Transverse colon (tissue), 4 donors: ENCODE measurements around the gene CNTN4. TPM values are rescaled to one million over a fixed set of nuclear protein-coding genes. Genes with fewer than 3 reads are reported as not detected.
A peak's percentile ranks its signal among the peaks of the same experiment; 100 is the strongest.

Experiments
- DNase-seq: peaks from one replicate; pipeline ENCODE4 v3.0.0-alpha.2; 2019
- H3K27ac ChIP-seq, 4 donors: fragments of 200-600 bp; sonication (generic); 2 replicates each; pipeline ENCODE4 v1.5.1; 2016 to 2018; ENCODE audit warnings: inconsistent platforms in 4 of 4
- H3K27me3 ChIP-seq: fragments of 200-600 bp; sonication (generic); 2 replicates; pipeline ENCODE4 v1.5.1; 2017; ENCODE audit warnings: inconsistent platforms
- H3K36me3 ChIP-seq, 4 donors: fragments of 200-600 bp; sonication (generic); 2 replicates each; pipeline ENCODE4 v1.5.1; 2017 to 2019; ENCODE audit warnings: inconsistent platforms in 4 of 4
- H3K4me1 ChIP-seq, 4 donors: fragments of 200-600 bp; sonication (generic); 2 replicates each; pipeline ENCODE4 v1.5.1; 2017 to 2020; ENCODE audit warnings: inconsistent platforms in 4 of 4
- H3K4me3 ChIP-seq, 4 donors: fragments of 200-600 bp; sonication (generic); 1 replicate in 1 of 4; 2 replicates in 3 of 4; pipeline versions ENCODE4 v1.5.1 to v1.6.1; 2017 to 2019; ENCODE audit warnings: inconsistent platforms in 4 of 4
- H3K9me3 ChIP-seq, 2 donors: fragments of 200-600 bp; sonication (generic); 2 replicates each; pipeline ENCODE4 v1.5.1; 2017 to 2019; ENCODE audit warnings: inconsistent platforms in 2 of 2
- CTCF ChIP-seq, 5 experiments: fragments of 200-600 bp in 3 of 5; fragments of 450-650 bp in 2 of 5; sonication (generic) in 3 of 5; IDR thresholded peaks; 1 replicate in 2 of 5; 2 replicates in 3 of 5; pipeline ENCODE4 v1.5.1; 2016 to 2017; ENCODE audit warnings: antibody characterized with exemption in 5 of 5, inconsistent platforms in 3 of 5, mild to moderate bottlenecking in 2 of 5, moderate library complexity in 1 of 5
- EP300 ChIP-seq: sonication (generic); formaldehyde crosslinking; IDR thresholded peaks from one replicate; pipeline ENCODE4 v1.6.1; 2017; ENCODE audit warnings: antibody characterized with exemption, low read depth
- POLR2A ChIP-seq: fragments of 450-650 bp; IDR thresholded peaks from one replicate; pipeline ENCODE4 v1.6.1; 2016; ENCODE audit warnings: antibody characterized with exemption, mild to moderate bottlenecking, moderate library complexity
- POLR2AphosphoS5 ChIP-seq, 3 donors: sonication (generic); formaldehyde crosslinking; IDR thresholded peaks; one replicate each; pipeline ENCODE4 v1.6.1; 2016; ENCODE audit warnings: antibody characterized with exemption in 3 of 3
- WGBS, 2 donors: methylation state at CpG; one replicate each; pipeline ENCODE4 v1.1.5; 2018; ENCODE audit warnings: low coverage in 1 of 2; 5-methylcytosine and 5-hydroxymethylcytosine counted together
- in situ Hi-C, 4 donors: fragments of 200-750 bp; cut with MboI; loops; one replicate each; pipeline versions ENCODE4 v1.15.0 to v1.15.1; 2017; ENCODE audit warnings: low sequenced_read_pairs in 3 of 4, low pct_ligation_motif_present in 1 of 4, low pct_unique_long_range_greater_than_20kb in 1 of 4
- intact Hi-C: fragments of 100-400 bp; cut with DNase I; formaldehyde crosslinking; loops from one replicate; pipeline ENCODE4 v1.15.1; 2023; ENCODE audit warnings: low total_unique reads
- total RNA-seq, 4 donors: library from RNA; depleted of rRNA; stranded (reverse); fragments of >200 nt; gene quantifications; one replicate each; pipeline ENCODE4 v1.1.0, GENCODE V29; 2016

Gene CNTN4
- total RNA-seq: 10 to 100 TPM; 17.6 to 49.0 (median 17.8) TPM

GRCh38 chr3:2098398-2099027 lies at the start of gene CNTN4:
Gene CNTN4, plus strand, starts transcription at chr3:2098866.
- DNase-seq: peak; percentile 84
- H3K9me3 ChIP-seq: no peaks in the 10 kb centered on the region
- TF ChIP-seq CTCF (IDR thresholded peaks at IDR 0.05) (peak; percentile 28 to 61 (median 34)), POLR2AphosphoS5 (IDR thresholded peaks at IDR 0.05) (peak in 1 of 3 donors; percentile 41), POLR2A (peak; percentile 29), EP300 (no peak)
- peaks cover 0 to 12% (median 6%) of the 10 kb centered on the region in 4 donors for H3K4me1 ChIP-seq
- WGBS, 2 donors: 14% methylated on average over 49 of the region's 86 CpGs; no CpG with 5 or more reads in 1 of the 2 donors
- intact Hi-C loops (no loop called here), in situ Hi-C loops (no loop called here)
- peak within 1 kb of the TSS; percentile 82 to 86 (median 84) for H3K27ac ChIP-seq
- peak within 1 kb of the TSS; percentile 55 to 73 (median 68) for H3K4me3 ChIP-seq
- peaks cover 25% of the 10 kb centered on the region for H3K27me3 ChIP-seq
- no peaks in the 10 kb centered on the region for H3K36me3 ChIP-seq

GRCh38 chr3:2061360-2061759 lies 37.3 kb upstream of the CNTN4 start:
- no peaks in the 10 kb centered on the region for H3K36me3 ChIP-seq
- intact Hi-C loops: no loop called here
- no peak overlapping the region for H3K27ac ChIP-seq
- TF ChIP-seq POLR2AphosphoS5 (IDR thresholded peaks at IDR 0.05): no peak
- no peak for TF ChIP-seq EP300
- TF ChIP-seq CTCF (IDR thresholded peaks at IDR 0.05): no peak
- TF ChIP-seq POLR2A: no peak
- in situ Hi-C loops: no loop called here
- WGBS, 2 donors: 83 to 88% methylated on average over 4 of the region's 4 CpGs
- H3K9me3 ChIP-seq: no peaks in the 10 kb centered on the region
- no peaks in the 10 kb centered on the region for H3K27me3 ChIP-seq
- DNase-seq: no peak
- no peak overlapping the region for H3K4me3 ChIP-seq
- H3K4me1 ChIP-seq: no peaks in the 10 kb centered on the region

- H3K4me3 ChIP-seq: no peak overlapping the region
- intact Hi-C loops: no loop called here
- no peaks in the 10 kb centered on the region for H3K4me1 ChIP-seq
- no peak overlapping the region for H3K27ac ChIP-seq
- no peaks in the 10 kb centered on the region for H3K9me3 ChIP-seq
- H3K36me3 ChIP-seq: no peaks in the 10 kb centered on the region
- WGBS, 2 donors: 79 to 85% methylated on average over 2 of the region's 2 CpGs
- in situ Hi-C loops: no loop called here
- no peak for TF ChIP-seq POLR2A
- TF ChIP-seq CTCF (IDR thresholded peaks at IDR 0.05): no peak
- no peak for TF ChIP-seq POLR2AphosphoS5 (IDR thresholded peaks at IDR 0.05)
- no peak for TF ChIP-seq EP300
- no peak for DNase-seq
- no peaks in the 10 kb centered on the region for H3K27me3 ChIP-seq
Observed at GRCh38 chr3:2071531-2071930, 27.1 kb upstream of the CNTN4 start.

GRCh38 chr3:2078821-2079220 lies 19.8 kb upstream of the CNTN4 start:
- H3K27ac ChIP-seq: no peak overlapping the region
- DNase-seq: no peak
- H3K27me3 ChIP-seq: no peaks in the 10 kb centered on the region
- TF ChIP-seq POLR2A (no peak), CTCF (IDR thresholded peaks at IDR 0.05) (no peak), EP300 (no peak), POLR2AphosphoS5 (IDR thresholded peaks at IDR 0.05) (no peak)
- no peaks in the 10 kb centered on the region for H3K36me3 ChIP-seq
- in situ Hi-C loops: no loop called here
- WGBS, 2 donors: 66 to 68% methylated on average over 3 of the region's 3 CpGs
- H3K4me3 ChIP-seq: no peak overlapping the region
- no peaks in the 10 kb centered on the region for H3K9me3 ChIP-seq
- H3K4me1 ChIP-seq: no peaks in the 10 kb centered on the region
- intact Hi-C loops: no loop called here
